Measurements from ENCODE around the gene FGF14. TPM values are rescaled to one million over a fixed set of nuclear protein-coding genes. Genes with fewer than 3 reads are reported as not detected.

FGF14 gene
- total and polyA plus RNA-seq, 2 donors (not counting 1 experiment from before 2014, with no cell fraction given) = under 0.01 TPM; not detected in 1

GRCh38 chr13:102227741-102228140, 174.1 kb downstream of the FGF14 start:
- Histone ChIP-seq H3K9me3 (ENCODE audit: control extremely low read depth in 1 of 3, control insufficient read depth in 2 of 3, insufficient read depth in 1 of 3, low read length in 2 of 3) (no peaks in the 10 kb centered on the region), H3K79me2 (ENCODE audit: control insufficient read depth, insufficient read depth, low read length) (no peaks in the 10 kb centered on the region), H4K20me1 (ENCODE audit: control insufficient read depth, insufficient read depth, low read length, poor library complexity, severe bottlenecking) (no peaks in the 10 kb centered on the region), H3K4me1 (ENCODE audit: control insufficient read depth in 2 of 2, insufficient read depth in 2 of 2, low read length in 2 of 2) (no peaks in the 10 kb centered on the region), H3K27ac (ENCODE audit: low read length in 2 of 2) (no peak overlapping the region), H3K9ac (ENCODE audit: low read length) (no peak overlapping the region), H3K4me3 (ENCODE audit: control extremely low read depth in 1 of 5, extremely low read depth in 1 of 5, insufficient read depth in 1 of 5, low read depth in 2 of 5, low read length in 4 of 5) (no peak overlapping the region), H3K36me3 (replicated peaks in 1 of 2; ENCODE audit: control extremely low read depth in 1 of 2, control insufficient read depth in 1 of 2, extremely low read depth in 1 of 2, insufficient read depth in 2 of 2, low read length in 1 of 2) (no peaks in the 10 kb centered on the region), H3K27me3 (replicated peaks in 1 of 4; ENCODE audit: control extremely low read depth in 1 of 4, control insufficient read depth in 3 of 4, insufficient read depth in 4 of 4, low read length in 3 of 4) (no peaks in the 10 kb centered on the region), H3K4me2 (replicated peaks; ENCODE audit: low read depth, low read length, poor library complexity, severe bottlenecking) (no peak overlapping the region), H2AFZ (ENCODE audit: insufficient read depth, low read depth, low read length, poor library complexity, severe bottlenecking) (no peak overlapping the region)
- H3K9me3 Mint-ChIP-seq (ENCODE audit: insufficient read depth) = no peaks in the 10 kb centered on the region
- ChIA-PET POLR2A (no interaction called here), CTCF (no interaction called here)
- H3K27ac Mint-ChIP-seq = no peak overlapping the region
- H3K4me3 Mint-ChIP-seq = no peak overlapping the region
- WGBS (ENCODE audit: insufficient coverage) = 78% methylated on average over 1 of the region's 6 CpGs
- no peaks in the 10 kb centered on the region for H3K4me1 Mint-ChIP-seq
- H3K27me3 Mint-ChIP-seq = no peaks in the 10 kb centered on the region
- intact Hi-C loops (cut with micrococcal nuclease) = no loop called here
- no peak for TF ChIP-seq CTCF (IDR thresholded peaks at IDR 0.05)
- no peak for TF ChIP-seq EZH2 (IDR thresholded peaks at IDR 0.05; ENCODE audit: borderline replicate concordance, insufficient read depth, low read depth, low read length, poor library complexity, severe bottlenecking)
- no peak for ATAC-seq (ENCODE audit: low read depth)
- no peak for DNase-seq

GRCh38 chr13:102226591-102226990, 175.3 kb downstream of the FGF14 start:
- CTCF ChIA-PET = no interaction called here
- H3K9me3 ChIP-seq (ENCODE audit: control extremely low read depth in 1 of 3, control insufficient read depth in 2 of 3, insufficient read depth in 1 of 3, low read length in 2 of 3) = no peaks in the 10 kb centered on the region
- TF ChIP-seq EZH2 (IDR thresholded peaks at IDR 0.05; ENCODE audit: borderline replicate concordance, insufficient read depth, low read depth, low read length, poor library complexity, severe bottlenecking) (no peak), CTCF (IDR thresholded peaks at IDR 0.05) (no peak)
- no peaks in the 10 kb centered on the region for H3K27me3 ChIP-seq (replicated peaks in 1 of 4; ENCODE audit: control extremely low read depth in 1 of 4, control insufficient read depth in 3 of 4, insufficient read depth in 4 of 4, low read length in 3 of 4)
- no peaks in the 10 kb centered on the region for H3K27me3 Mint-ChIP-seq
- H3K4me3 Mint-ChIP-seq = no peak overlapping the region
- H3K27ac ChIP-seq (ENCODE audit: low read length in 2 of 2) = no peak overlapping the region
- DNase-seq (no peak), ATAC-seq (ENCODE audit: low read depth) (no peak)
- POLR2A ChIA-PET = no interaction called here
- no peak overlapping the region for H3K4me3 ChIP-seq (ENCODE audit: control extremely low read depth in 1 of 5, extremely low read depth in 1 of 5, insufficient read depth in 1 of 5, low read depth in 2 of 5, low read length in 4 of 5)
- H2AFZ ChIP-seq (ENCODE audit: insufficient read depth, low read depth, low read length, poor library complexity, severe bottlenecking) = no peak overlapping the region
- intact Hi-C loops (cut with micrococcal nuclease) = no loop called here
- H3K4me1 Mint-ChIP-seq = no peaks in the 10 kb centered on the region
- H3K27ac Mint-ChIP-seq = no peak overlapping the region
- H3K36me3 ChIP-seq (replicated peaks in 1 of 2; ENCODE audit: control extremely low read depth in 1 of 2, control insufficient read depth in 1 of 2, extremely low read depth in 1 of 2, insufficient read depth in 2 of 2, low read length in 1 of 2) = no peaks in the 10 kb centered on the region
- H4K20me1 ChIP-seq (ENCODE audit: control insufficient read depth, insufficient read depth, low read length, poor library complexity, severe bottlenecking) = no peaks in the 10 kb centered on the region
- H3K4me1 ChIP-seq (ENCODE audit: control insufficient read depth in 2 of 2, insufficient read depth in 2 of 2, low read length in 2 of 2) = no peaks in the 10 kb centered on the region
- 83% methylated on average over 1 of the region's 1 CpG for WGBS (ENCODE audit: insufficient coverage)
- no peak overlapping the region for H3K9ac ChIP-seq (ENCODE audit: low read length)
- no peaks in the 10 kb centered on the region for H3K9me3 Mint-ChIP-seq (ENCODE audit: insufficient read depth)
- H3K79me2 ChIP-seq (ENCODE audit: control insufficient read depth, insufficient read depth, low read length) = no peaks in the 10 kb centered on the region
- no peak overlapping the region for H3K4me2 ChIP-seq (replicated peaks; ENCODE audit: low read depth, low read length, poor library complexity, severe bottlenecking)

Measured in B cell (primary cell).